PC-3 (cell line): Measurements from ENCODE around the gene ZNF891.

Experiments used
- CTCF ChIP-seq: fragments of 300-600 bp; sonication (generic); conservative IDR thresholded peaks from 2 replicates; pipeline ENCODE4 v1.5.1; 2017; ENCODE audit warnings: antibody characterized with exemption, low read depth, mild to moderate bottlenecking, low read length
- EZH2 ChIP-seq: fragments of 300-600 bp; sonication (generic); IDR thresholded peaks from one replicate; pipeline ENCODE4 v1.6.1; 2017; ENCODE audit warnings: antibody characterized with exemption, mild to moderate bottlenecking, low read length; ENCODE audit not compliant: unreplicated experiment

GRCh38 chr12:133080026-133080367, 50.1 kb downstream of the ZNF891 start:
- TF ChIP-seq CTCF (no peak), EZH2 (no peak)
